Fibroblast of pulmonary artery (primary cell): ENCODE measurements around the gene KIF25.

ENCODE experiments used
- DNase-seq: peaks from one replicate; pipeline ENCODE4 v3.0.0-alpha.2; 2010; ENCODE audit warnings: low read depth
- H3K4me3 ChIP-seq: replicated peaks from 2 replicates; pipeline ENCODE4 v1.5.1; 2011; ENCODE audit warnings: low read depth, mild to moderate bottlenecking, control low read depth, low read length, moderate library complexity
- TF ChIP-seq, protein P1 (sequence below): IDR thresholded peaks from 2 replicates; pipeline ENCODE4 v1.5.1; 2011; ENCODE audit warnings: mild to moderate bottlenecking, control low read depth, low read length, inconsistent platforms; ENCODE audit errors: missing control alignments

KIF25 gene

DNA sequence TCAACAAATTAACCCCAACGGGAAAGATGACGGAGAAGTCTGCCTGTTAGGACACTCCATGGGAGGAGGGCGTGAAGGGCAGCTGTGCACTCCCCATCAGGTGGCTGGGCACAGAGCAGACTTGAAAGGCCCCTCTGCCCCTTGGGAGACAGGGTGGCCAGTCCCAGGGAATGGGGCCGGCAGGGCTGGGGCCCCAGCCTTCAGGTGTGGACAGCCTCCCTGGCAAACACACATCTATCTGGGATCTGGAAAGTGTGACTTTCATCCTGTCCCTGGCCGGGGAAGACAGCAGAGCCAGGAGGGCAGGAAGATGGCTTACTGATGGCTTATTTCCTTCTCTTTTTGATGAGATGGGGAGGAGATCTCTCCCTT is 86.0 kb downstream of the KIF25 start:
- no peak overlapping the region for H3K4me3 ChIP-seq
- TF ChIP-seq, protein P1, sequence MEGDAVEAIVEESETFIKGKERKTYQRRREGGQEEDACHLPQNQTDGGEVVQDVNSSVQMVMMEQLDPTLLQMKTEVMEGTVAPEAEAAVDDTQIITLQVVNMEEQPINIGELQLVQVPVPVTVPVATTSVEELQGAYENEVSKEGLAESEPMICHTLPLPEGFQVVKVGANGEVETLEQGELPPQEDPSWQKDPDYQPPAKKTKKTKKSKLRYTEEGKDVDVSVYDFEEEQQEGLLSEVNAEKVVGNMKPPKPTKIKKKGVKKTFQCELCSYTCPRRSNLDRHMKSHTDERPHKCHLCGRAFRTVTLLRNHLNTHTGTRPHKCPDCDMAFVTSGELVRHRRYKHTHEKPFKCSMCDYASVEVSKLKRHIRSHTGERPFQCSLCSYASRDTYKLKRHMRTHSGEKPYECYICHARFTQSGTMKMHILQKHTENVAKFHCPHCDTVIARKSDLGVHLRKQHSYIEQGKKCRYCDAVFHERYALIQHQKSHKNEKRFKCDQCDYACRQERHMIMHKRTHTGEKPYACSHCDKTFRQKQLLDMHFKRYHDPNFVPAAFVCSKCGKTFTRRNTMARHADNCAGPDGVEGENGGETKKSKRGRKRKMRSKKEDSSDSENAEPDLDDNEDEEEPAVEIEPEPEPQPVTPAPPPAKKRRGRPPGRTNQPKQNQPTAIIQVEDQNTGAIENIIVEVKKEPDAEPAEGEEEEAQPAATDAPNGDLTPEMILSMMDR = no peak
- no peak for DNase-seq

DNA sequence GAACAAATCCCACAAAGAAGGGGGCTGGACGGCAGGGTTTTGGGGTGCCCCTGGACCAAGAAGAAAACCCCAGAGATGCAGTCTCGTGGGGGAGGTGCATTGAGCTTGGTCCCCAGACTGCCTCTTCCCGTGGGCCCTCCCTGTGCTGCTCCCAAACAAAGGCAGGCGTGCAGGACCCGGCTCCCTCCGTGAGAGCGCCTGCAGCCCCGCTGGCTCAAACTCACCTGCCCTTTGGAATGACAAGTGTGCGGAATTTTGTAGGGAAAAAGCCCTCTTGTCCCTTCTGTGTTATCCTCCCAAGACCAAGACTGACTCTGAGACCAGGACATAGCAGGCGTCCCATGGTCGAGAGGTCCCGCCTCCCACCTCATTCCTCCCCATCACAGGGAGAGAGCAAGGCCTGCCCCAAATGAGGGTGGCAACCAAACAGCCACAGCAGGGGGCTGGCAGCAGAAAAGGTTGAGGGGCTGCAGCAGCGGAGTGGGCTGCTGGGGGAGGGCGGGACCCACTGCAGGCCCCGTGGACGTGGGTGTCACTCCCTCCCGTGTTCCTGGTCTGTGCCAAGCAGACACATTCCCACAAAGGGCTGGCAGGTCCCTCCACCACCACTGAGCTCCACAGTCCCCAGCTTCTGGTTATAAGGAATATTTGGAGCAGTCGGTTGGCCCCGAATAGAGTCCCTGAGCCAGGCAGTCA is 87.1 kb downstream of the KIF25 start:
- DNase-seq = no peak
- H3K4me3 ChIP-seq = no peak overlapping the region
- TF ChIP-seq, protein P1 = no peak

DNA sequence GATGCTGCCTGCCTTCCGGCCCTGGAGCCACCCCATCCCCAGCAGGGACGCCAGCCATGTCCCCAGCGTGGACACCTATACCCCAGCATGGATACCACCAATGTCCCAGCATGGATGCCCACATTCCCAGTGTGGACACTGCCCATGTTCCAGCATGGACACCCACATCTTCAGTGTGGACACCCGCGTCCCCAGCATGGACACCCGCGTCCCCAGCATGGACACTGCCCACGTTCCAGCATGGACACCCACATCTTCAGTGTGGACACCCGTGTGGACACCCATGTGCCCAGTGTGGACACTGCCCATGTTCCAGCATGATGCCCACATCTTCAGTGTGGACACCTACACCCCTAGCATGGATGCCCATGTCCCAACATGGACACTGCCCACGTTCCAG is 88.6 kb downstream of the KIF25 start:
- H3K4me3 ChIP-seq = no peak overlapping the region
- TF ChIP-seq, protein P1 = no peak
- DNase-seq = no peak

DNA sequence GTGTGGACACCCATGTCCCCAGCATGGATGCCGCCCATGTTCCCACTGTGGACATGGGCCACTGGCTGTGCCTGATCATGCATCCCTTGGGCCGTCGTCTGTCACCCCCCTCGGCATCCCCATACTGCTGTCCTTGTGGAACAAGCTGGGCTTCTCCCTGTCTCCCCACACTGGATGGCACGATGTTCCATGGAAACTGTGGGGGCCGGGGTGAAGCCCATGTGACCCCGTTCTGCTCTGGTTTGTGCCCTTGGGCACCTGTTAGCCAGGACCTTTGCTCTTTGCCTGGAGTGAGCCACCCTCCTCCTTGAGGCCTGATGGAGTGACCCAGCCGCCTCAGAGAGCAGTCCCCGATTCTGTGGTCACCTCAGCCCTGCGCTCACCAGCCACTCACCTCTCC is 89.1 kb downstream of the KIF25 start:
- no peak overlapping the region for H3K4me3 ChIP-seq
- TF ChIP-seq, protein P1 = no peak
- no peak for DNase-seq

DNA sequence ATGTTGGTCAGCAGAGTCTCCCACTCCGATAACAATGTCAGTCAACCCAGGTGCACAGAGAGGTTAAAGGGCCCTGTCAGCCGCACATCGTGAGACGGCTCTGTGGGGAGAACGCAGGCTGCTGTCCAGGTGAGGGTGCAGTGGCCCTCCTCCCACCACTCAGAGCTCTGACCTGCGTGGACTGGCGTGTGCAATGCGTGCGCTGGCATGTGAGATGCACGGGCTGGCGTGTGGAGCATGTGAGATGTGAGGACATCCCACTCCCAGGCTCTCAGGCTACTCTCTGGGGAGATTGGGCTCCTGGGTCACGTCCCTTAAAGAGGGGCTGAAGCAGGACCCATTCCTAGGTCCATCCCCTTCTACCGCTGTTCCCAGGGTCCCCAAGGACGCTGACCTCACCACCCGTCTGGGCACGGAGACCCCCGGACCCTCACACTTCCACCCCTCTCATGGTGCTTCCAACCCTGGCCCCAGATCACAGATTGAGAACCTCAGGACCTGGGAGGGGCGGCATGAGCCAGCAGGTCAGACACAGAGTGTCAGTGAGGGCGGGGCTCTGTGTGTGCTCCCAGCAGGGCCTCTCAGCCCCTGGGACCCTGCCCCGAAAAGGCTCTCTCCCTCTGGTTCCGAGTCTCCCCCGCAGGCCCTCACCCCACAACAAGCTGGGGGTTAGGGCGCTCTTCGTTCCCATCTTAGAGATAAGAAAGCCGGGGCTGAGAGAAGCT is 90.1 kb downstream of the KIF25 start:
- H3K4me3 ChIP-seq = no peak overlapping the region
- no peak for DNase-seq
- TF ChIP-seq, protein P1 = no peak

DNA sequence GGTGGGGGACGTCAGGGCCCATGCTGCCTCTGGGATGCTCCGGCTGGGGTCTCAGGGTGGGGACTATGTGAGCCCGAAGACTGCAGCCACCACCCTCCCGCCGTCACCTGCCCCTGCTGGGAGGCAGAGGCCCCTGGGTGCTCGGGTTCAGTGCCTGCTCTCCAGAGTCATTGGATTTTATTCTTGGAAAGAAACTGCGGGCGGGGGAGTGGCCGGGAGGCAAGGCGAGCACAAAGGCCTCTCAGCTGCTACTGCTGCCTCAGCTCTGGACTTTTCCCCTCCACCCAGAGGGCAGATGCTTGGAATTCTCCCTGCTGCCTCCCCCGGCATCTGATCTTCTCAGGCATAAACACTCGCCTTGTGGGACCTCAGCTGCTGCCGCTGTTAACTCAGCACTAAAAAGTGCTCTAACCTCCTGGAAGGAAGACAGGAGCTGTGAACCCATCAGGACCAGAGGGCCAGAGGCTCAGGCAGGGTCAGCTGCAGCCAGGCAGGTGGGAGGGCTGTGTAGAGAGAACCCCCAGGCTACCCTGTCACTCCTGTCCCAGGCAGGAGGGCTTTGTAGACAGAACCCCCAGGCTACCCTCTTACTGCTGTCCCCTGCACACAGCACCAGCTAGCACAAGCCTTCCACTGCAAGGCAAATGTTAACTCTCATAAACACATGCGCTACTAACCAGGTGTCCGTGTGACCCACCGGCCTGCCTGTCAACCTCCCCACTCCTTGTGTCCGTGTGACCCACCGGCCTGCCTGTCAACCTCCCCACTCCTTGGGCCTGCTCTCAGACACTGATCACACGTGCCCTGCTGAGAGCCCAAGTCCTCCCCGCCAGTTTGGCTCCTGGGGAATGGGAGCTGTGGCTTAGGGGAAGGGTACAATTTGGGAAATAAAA is 90.9 kb downstream of the KIF25 start:
- TF ChIP-seq, protein P1 = no peak
- no peak overlapping the region for H3K4me3 ChIP-seq
- peak; percentile 78 for DNase-seq
